ENCODE measurements around the gene SORBS2. TPM values are rescaled to one million over a fixed set of nuclear protein-coding genes. Genes with fewer than 3 reads are reported as not detected.

SORBS2 gene
- total RNA-seq, 1 experiment from 2014 or later: 0.34 TPM

DNA sequence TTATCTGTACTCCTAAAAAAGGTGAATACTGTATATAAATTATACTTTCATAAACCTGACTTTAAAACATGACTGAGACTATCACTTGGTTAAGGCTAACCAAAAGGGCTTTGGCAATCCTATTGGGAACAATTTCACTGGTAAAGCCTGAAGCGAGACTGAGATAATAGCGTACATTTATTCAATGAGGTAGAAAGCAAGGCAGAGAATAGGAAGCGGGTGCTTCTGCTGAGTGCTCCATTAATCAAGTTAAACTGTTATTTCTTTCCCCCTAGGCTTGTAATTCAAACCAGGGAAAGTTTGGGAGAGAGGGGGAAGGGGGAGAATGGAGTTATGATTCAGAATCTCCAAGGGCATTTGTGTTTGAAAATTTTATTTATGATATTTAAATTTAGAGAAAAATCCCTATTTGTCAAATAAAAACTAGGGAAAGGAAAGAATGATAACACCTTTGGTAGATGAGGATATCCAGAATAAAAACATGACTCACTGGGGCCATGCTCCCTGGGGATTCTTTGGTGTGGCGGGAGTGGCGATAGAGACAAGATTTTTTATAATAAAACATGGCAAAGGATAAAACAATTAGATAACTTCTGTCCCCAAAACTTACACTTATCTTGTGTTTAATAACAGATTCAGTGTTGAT, 34.6 kb upstream of the SORBS2 start:
- Histone ChIP-seq H3K4me2 (ENCODE audit: low read length) (peak overlapping the region; percentile 54), H3K9me2 (ENCODE audit: insufficient read depth) (no peaks in the 10 kb centered on the region), H3K4me3 (replicated peaks in 1 of 2; ENCODE audit: low read depth in 1 of 2, low read length in 2 of 2) (no peak overlapping the region), H2AFZ (ENCODE audit: low read depth, low read length, poor library complexity, severe bottlenecking) (peak overlapping the region; percentile 93), H3K4me1 (ENCODE audit: control insufficient read depth in 1 of 2, insufficient read depth in 2 of 2, low read length in 2 of 2) (peaks cover 2 to 18% of the 10 kb centered on the region in 2 experiments; a peak in 3 of 4 replicates), H3K27me3 (ENCODE audit: insufficient read depth, low read length) (no peaks in the 10 kb centered on the region), H3K9me3 (ENCODE audit: control insufficient read depth in 1 of 2, insufficient read depth in 1 of 2, low read depth in 1 of 2, low read length in 2 of 2) (no peaks in the 10 kb centered on the region), H3K79me2 (ENCODE audit: insufficient read depth, low read length) (no peaks in the 10 kb centered on the region), H3K9ac (ENCODE audit: low read length) (no peak overlapping the region), H4K20me1 (ENCODE audit: insufficient read depth) (no peaks in the 10 kb centered on the region), H3K27ac (ENCODE audit: low read depth, low read length) (no peak overlapping the region), H3K36me3 (ENCODE audit: control insufficient read depth in 1 of 2, insufficient read depth in 2 of 2, low read length in 2 of 2) (no peaks in the 10 kb centered on the region)
- no TSS peak for BruUV-seq (replicated peaks)
- ChIA-PET POLR2A (no interaction called here), RAD21 (ENCODE audit: low non-redundant PET in 1 of 2, low total read pairs in 2 of 2, uncharacterized antibody in 2 of 2, unreplicated experiment in 2 of 2) (no interaction called here), CTCF (no interaction called here)
- intact Hi-C loops (cut with micrococcal nuclease): no loop called here
- TF ChIP-seq TCF7L2 (IDR thresholded peaks at IDR 0.05; ENCODE audit: borderline replicate concordance, extremely low read depth, insufficient read depth, insufficient read length) (no peak), ZFX (IDR thresholded peaks at IDR 0.05) (no peak), CBX3 (IDR thresholded peaks at IDR 0.05; ENCODE audit: low read depth) (no peak), ELF1 (IDR thresholded peaks at IDR 0.05; ENCODE audit: borderline replicate concordance, low read depth) (no peak), ZNF274 (IDR thresholded peaks at IDR 0.05; ENCODE audit: low read depth, low read length) (no peak), FOSL1 (IDR thresholded peaks at IDR 0.05; ENCODE audit: low read depth) (no peak), YY1 (IDR thresholded peaks at IDR 0.05; ENCODE audit: extremely low read depth, insufficient replicate concordance, low read depth, low read length) (no peak), SRF (IDR thresholded peaks at IDR 0.05; ENCODE audit: low read depth) (no peak), POLR2AphosphoS5 (IDR thresholded peaks at IDR 0.05; ENCODE audit: low read depth, low read length) (no peak), RAD21 (IDR thresholded peaks at IDR 0.05; ENCODE audit: low read depth) (no peak), SP1 (IDR thresholded peaks at IDR 0.05; ENCODE audit: low read depth) (no peak), JUND (IDR thresholded peaks at IDR 0.05) (no peak), EZH2phosphoT487 (IDR thresholded peaks at IDR 0.05; ENCODE audit: borderline replicate concordance) (no peak), EGR1 (IDR thresholded peaks at IDR 0.05; ENCODE audit: low read depth) (no peak)
- TF ChIP-seq, protein P1, sequence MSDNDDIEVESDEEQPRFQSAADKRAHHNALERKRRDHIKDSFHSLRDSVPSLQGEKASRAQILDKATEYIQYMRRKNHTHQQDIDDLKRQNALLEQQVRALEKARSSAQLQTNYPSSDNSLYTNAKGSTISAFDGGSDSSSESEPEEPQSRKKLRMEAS (IDR thresholded peaks at IDR 0.05): no peak
- TF ChIP-seq, protein P2, sequence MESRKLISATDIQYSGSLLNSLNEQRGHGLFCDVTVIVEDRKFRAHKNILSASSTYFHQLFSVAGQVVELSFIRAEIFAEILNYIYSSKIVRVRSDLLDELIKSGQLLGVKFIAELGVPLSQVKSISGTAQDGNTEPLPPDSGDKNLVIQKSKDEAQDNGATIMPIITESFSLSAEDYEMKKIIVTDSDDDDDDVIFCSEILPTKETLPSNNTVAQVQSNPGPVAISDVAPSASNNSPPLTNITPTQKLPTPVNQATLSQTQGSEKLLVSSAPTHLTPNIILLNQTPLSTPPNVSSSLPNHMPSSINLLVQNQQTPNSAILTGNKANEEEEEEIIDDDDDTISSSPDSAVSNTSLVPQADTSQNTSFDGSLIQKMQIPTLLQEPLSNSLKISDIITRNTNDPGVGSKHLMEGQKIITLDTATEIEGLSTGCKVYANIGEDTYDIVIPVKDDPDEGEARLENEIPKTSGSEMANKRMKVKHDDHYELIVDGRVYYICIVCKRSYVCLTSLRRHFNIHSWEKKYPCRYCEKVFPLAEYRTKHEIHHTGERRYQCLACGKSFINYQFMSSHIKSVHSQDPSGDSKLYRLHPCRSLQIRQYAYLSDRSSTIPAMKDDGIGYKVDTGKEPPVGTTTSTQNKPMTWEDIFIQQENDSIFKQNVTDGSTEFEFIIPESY (IDR thresholded peaks at IDR 0.05; ENCODE audit: extremely low read depth, insufficient replicate concordance, low read length): no peak
- TF ChIP-seq, protein P3, sequence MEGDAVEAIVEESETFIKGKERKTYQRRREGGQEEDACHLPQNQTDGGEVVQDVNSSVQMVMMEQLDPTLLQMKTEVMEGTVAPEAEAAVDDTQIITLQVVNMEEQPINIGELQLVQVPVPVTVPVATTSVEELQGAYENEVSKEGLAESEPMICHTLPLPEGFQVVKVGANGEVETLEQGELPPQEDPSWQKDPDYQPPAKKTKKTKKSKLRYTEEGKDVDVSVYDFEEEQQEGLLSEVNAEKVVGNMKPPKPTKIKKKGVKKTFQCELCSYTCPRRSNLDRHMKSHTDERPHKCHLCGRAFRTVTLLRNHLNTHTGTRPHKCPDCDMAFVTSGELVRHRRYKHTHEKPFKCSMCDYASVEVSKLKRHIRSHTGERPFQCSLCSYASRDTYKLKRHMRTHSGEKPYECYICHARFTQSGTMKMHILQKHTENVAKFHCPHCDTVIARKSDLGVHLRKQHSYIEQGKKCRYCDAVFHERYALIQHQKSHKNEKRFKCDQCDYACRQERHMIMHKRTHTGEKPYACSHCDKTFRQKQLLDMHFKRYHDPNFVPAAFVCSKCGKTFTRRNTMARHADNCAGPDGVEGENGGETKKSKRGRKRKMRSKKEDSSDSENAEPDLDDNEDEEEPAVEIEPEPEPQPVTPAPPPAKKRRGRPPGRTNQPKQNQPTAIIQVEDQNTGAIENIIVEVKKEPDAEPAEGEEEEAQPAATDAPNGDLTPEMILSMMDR (IDR thresholded peaks at IDR 0.05 in 2 of 3, conservative IDR thresholded peaks at IDR 0.05 in 1 of 3; ENCODE audit: borderline replicate concordance in 1 of 3, insufficient read depth in 1 of 3, low read depth in 2 of 3, low read length in 2 of 3): no peak
- TF ChIP-seq, protein P4, sequence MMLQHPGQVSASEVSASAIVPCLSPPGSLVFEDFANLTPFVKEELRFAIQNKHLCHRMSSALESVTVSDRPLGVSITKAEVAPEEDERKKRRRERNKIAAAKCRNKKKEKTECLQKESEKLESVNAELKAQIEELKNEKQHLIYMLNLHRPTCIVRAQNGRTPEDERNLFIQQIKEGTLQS (IDR thresholded peaks at IDR 0.05): no peak
- ATAC-seq: no peak
- no peak for DNase-seq (ENCODE audit: low read depth, low spot score)
